ENCODE measurements around the gene LAMA5.

DNA sequence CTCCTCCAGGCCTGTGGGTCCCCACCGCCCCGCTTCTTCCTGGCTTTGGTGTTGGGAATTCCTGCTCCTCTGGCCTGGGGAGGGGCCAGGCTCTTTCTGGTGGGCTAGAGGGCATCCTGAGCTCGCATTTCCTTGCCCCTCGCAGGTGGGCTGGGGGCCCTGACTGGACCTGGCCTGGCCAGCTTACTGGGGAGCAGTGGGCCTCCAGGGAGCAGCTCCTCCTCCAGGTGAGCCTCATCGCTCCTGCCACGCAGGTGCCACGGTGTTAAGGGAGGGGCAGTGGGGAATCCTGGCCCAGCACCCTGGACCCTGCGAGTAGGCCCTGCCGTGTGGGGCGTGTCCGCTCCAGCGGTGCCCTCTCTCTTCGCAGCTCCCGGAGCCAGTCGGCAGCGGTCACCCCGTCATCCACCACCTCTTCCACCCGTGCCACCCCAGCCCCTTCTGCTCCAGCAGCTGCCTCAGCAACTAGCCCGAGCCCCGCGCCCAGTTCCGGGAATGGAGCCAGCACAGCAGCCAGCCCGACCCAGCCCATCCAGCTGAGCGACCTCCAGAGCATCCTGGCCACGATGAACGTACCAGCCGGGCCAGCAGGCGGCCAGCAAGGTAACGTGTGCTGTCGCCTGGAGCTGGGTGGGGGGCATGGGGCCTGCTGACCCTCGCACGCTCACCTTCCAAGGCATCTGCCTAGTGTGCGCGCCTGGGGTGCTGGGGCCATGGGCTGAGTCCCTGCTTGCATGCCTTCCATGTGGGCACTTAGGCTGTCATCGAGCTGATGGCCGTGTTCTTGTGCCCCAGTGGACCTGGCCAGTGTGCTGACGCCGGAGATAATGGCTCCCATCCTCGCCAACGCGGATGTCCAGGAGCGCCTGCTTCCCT, 59.6 kb downstream of the LAMA5 start:
- TF ChIP-seq, protein P1, sequence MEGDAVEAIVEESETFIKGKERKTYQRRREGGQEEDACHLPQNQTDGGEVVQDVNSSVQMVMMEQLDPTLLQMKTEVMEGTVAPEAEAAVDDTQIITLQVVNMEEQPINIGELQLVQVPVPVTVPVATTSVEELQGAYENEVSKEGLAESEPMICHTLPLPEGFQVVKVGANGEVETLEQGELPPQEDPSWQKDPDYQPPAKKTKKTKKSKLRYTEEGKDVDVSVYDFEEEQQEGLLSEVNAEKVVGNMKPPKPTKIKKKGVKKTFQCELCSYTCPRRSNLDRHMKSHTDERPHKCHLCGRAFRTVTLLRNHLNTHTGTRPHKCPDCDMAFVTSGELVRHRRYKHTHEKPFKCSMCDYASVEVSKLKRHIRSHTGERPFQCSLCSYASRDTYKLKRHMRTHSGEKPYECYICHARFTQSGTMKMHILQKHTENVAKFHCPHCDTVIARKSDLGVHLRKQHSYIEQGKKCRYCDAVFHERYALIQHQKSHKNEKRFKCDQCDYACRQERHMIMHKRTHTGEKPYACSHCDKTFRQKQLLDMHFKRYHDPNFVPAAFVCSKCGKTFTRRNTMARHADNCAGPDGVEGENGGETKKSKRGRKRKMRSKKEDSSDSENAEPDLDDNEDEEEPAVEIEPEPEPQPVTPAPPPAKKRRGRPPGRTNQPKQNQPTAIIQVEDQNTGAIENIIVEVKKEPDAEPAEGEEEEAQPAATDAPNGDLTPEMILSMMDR (IDR thresholded peaks at IDR 0.05; ENCODE audit: insufficient read depth, low read length, poor library complexity, severe bottlenecking), result no peak
- no peak for TF ChIP-seq EZH2phosphoT487 (conservative IDR thresholded peaks at IDR 0.05; ENCODE audit: low read length)

Data from SU-DHL-6 (cell line).